GM18526 (cell line): ENCODE results near the gene KCNMA1.

Experiments
- POLR2A ChIP-seq: IDR thresholded peaks from 3 replicates; pipeline ENCODE4 v1.6.1; 2011; ENCODE audit not compliant: insufficient read length; ENCODE audit errors: extremely low read depth

The KCNMA1 gene

GRCh38 chr10:77401683-77402082 lies 235.9 kb downstream of the KCNMA1 start:
- no peak for TF ChIP-seq POLR2A

- no peak for TF ChIP-seq POLR2A
Measured at GRCh38 chr10:77400033-77400432, 237.6 kb downstream of the KCNMA1 start.

GRCh38 chr10:77398986-77399755 lies 238.4 kb downstream of the KCNMA1 start:
- TF ChIP-seq POLR2A, result no peak

GRCh38 chr10:77398558-77398957 lies 239.1 kb downstream of the KCNMA1 start:
- TF ChIP-seq POLR2A, result no peak

DNA sequence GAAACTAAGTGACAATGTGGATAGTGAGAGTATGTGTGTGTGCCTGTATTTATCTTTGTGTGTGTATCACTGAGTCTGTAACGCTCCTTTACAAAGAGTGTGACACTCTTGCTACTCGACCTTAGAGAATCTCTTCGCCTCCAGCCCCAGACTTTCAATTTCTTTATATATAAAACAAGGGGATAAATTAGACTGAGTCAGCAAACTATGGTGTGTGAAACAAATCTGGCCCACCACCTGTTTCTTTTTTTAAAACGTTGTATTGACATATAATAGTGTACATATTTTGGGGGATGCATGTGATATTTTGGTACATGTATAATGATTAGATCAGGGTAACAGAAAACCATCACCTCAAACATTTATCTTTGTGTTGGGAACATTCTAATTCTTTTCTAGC lies 240.5 kb downstream of the KCNMA1 start:
- TF ChIP-seq POLR2A, result no peak

DNA sequence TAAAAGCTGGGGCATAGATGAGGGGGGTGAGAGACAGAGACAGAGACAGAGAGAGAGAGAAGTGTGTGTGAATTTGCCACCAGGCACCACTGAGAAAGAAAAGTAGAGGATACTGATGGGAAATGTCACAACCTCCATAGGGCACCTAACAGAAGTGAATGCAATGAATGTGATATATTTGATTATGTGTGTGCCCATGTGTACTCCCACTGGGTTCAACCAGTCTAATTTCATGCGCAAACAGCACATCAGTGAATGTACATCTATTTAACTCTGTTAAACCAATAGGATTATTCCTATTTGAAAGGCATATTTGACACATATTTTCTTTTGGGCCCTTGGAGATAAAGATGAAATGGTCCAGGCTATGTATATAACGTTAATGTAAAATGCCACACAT lies 241.3 kb downstream of the KCNMA1 start:
- TF ChIP-seq POLR2A, result no peak

GRCh38 chr10:77393821-77394501 lies 243.6 kb downstream of the KCNMA1 start:
- no peak for TF ChIP-seq POLR2A

DNA sequence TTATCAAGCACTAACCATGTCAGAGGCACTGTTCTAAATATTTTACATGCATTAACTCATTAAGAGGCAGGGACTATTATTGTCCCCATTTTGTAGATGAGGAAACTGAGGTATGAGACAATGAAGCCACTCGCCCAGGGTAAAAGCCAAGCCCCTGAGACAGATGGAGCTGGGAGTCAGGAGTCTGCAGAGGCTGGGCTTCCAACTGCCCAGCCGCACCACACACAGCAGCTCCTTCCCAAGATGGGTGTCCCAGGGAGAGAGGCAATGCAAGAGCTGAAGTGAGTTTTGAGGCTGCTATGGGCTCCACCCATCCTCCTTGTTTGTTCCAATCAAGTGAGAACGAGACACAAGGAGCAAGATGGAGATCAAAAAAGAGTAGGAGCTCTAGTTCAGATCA lies 244.2 kb downstream of the KCNMA1 start:
- TF ChIP-seq POLR2A, result no peak

- no peak for TF ChIP-seq POLR2A
Measured at GRCh38 chr10:77392851-77393250, 244.8 kb downstream of the KCNMA1 start.

DNA sequence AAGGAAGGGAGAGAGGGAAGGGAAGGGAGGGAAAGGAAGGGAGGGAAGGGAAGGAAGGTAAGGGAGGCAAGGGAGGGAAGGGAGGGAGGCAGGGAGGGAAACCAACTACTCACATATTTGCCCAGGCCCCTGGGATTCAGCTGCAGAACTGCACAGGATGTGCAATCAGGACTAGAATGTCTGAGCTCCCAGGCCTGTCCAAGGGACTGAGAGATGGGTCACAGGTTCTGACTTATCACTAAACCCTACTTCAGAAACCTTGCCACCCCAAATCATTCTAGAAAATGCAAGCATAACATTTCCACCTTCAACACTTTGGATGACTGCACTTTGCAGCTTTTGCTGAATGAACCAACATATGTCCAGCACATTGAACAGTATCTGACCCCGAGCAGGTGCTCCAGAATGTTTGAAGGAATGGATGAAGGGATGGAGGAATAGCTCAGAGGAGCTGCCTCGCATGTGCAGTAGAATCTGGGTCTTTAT lies 245.3 kb downstream of the KCNMA1 start:
- TF ChIP-seq POLR2A, result no peak

DNA sequence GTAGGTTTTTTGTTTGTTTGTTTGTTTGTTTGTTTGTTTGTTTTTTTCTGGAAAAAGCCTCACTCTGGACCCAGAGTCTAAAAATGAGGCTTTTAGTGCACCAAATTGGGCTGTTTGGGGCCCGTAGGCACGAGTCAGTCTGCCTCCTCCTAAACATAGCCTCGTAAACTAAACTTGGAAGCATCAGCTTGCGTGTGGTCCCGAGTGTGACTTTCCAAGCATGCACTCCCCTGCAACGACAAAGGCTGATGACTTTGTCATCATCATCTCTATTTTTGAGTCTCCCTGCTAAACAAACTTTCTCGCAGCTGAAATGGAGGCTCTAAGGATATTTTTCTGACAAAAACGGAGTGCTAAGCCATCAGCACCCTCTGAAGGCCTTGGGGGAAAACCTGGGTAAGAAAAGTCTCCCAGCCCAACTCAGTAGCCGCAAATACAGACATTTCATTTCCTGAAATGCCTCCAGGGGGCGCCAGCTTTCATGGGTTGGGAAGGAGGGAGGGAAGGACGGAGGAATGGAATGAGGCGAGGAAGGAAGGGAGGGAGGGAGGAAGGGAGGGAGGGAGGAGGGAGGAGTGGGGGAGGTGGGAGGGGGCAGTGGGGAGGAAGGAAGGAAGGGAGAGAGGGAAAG lies 245.9 kb downstream of the KCNMA1 start:
- no peak for TF ChIP-seq POLR2A

- no peak for TF ChIP-seq POLR2A
Measured at GRCh38 chr10:77390481-77390891, 247.1 kb downstream of the KCNMA1 start.

DNA sequence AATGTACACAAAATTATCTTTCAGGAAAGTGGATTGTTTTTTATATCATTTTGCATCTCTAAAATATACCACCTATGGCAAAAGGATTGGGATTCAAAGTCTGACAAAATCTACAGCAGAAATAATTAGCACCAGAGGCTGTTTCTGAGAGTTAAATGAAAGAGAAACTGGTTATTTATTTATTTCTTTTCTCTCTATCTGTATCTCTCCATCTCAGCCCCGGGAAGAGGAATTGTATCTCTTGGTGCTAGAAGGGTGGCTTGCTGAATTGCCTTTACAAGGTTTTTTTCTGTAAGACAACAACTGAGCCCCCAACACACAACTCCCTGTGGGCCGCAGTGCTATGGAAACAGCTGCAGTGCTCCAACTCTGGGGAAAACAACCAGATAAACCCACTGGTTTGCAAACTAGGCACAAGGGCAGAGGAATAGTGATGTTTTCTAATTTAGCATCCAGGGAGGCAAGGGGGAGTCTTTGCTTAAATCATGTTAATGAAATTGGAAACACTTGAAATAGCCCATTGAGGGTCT lies 249.0 kb downstream of the KCNMA1 start:
- TF ChIP-seq POLR2A, result no peak

GRCh38 chr10:77387247-77387646 lies 250.4 kb downstream of the KCNMA1 start:
- TF ChIP-seq POLR2A, result no peak

- TF ChIP-seq POLR2A, result no peak
Measured at GRCh38 chr10:77386838-77387237, 250.8 kb downstream of the KCNMA1 start.

DNA sequence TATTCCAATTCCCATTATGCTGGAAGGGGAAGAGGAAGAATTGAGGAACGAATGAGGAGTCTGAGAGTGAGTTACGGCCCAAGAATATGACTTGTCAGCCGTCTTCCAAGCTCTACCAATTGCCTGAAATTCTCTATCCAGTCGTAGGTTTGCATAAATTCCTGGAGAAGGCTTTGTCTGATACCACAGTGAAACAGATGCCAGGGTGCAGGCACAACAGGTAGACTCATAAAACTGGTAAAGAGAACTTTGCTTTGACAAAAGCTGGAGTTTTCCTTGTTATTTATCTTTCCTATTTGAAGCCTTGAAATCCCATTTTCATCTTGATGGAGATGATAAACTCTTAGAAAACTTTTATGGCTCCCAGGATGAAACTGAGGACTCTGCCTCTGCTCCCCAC lies 251.2 kb downstream of the KCNMA1 start:
- no peak for TF ChIP-seq POLR2A
